ENCODE data around the gene OR2T4.

Gene OR2T4

DNA sequence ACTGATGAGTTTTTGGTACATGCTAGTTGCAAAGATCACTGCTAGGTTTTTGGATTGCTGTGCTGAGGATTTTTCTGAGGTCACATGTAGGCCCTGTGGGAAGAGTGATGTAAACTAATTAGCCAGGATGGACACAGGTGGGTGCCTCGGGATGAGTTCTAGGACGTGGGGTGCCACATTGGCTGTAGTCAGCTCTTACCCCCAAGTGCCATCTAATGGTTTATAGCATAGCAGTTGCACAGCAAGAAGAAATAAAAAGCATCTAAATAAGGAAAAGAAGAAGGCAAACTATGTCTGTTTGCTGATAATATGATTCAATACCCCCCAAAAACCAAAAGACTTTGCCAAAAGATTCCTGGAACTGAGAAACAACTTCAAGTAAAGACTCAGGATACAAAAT is 31.6 kb downstream of the OR2T4 start:
- no peak for TF ChIP-seq CTCF (IDR thresholded peaks at IDR 0.05; ENCODE audit: borderline replicate concordance, control extremely low read depth, extremely low read depth, insufficient read depth, missing control alignments)
- no peak for DNase-seq (ENCODE audit: low spot score)
- in situ Hi-C loops (cut with MboI; ENCODE audit: low sequenced_read_pairs, unreplicated experiment), result no loop called here

DNA sequence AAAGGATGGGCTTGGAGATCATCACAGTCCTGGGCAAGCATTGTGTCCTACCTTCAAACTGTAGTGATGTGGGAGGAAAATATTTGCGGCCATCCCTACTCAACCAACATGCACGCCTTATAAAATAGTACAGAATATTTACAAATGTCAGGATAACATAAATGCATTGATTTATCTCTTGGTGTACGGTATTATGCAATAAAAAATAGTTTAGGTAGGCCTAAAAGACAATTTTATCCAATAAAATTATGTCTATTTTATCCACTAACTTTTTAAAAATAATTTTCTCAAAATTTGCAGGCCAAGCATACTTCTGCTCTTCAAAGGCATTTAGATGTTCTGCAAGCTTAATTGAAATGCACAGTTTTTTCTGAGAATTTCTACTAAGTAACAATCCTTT is 41.3 kb downstream of the OR2T4 start, which contains the start of gene OR2T1:
Gene OR2T1, plus strand, starts transcription at position 301 of the 400 bp plus-strand sequence. CDS start 3,100 bp downstream, outside the sequence.
- in situ Hi-C loops (cut with MboI; ENCODE audit: low sequenced_read_pairs, unreplicated experiment), result loop anchor here (10.0 kb wide), 1 partner anchor 212 kb away; no protein-coding TSS in a partner anchor
- TF ChIP-seq CTCF (IDR thresholded peaks at IDR 0.05; ENCODE audit: borderline replicate concordance, control extremely low read depth, extremely low read depth, insufficient read depth, missing control alignments), result no peak
- DNase-seq (ENCODE audit: low spot score), result no peak

- in situ Hi-C loops (cut with MboI; ENCODE audit: low sequenced_read_pairs, unreplicated experiment), result loop anchor here (10.0 kb wide), 1 partner anchor 211 kb away; no protein-coding TSS in a partner anchor
- TF ChIP-seq CTCF (IDR thresholded peaks at IDR 0.05; ENCODE audit: borderline replicate concordance, control extremely low read depth, extremely low read depth, insufficient read depth, missing control alignments), result no peak
- DNase-seq (ENCODE audit: low spot score), result no peak
Observed at GRCh38 chr1:248404024-248404423, 42.6 kb downstream of the OR2T4 start.

DNA sequence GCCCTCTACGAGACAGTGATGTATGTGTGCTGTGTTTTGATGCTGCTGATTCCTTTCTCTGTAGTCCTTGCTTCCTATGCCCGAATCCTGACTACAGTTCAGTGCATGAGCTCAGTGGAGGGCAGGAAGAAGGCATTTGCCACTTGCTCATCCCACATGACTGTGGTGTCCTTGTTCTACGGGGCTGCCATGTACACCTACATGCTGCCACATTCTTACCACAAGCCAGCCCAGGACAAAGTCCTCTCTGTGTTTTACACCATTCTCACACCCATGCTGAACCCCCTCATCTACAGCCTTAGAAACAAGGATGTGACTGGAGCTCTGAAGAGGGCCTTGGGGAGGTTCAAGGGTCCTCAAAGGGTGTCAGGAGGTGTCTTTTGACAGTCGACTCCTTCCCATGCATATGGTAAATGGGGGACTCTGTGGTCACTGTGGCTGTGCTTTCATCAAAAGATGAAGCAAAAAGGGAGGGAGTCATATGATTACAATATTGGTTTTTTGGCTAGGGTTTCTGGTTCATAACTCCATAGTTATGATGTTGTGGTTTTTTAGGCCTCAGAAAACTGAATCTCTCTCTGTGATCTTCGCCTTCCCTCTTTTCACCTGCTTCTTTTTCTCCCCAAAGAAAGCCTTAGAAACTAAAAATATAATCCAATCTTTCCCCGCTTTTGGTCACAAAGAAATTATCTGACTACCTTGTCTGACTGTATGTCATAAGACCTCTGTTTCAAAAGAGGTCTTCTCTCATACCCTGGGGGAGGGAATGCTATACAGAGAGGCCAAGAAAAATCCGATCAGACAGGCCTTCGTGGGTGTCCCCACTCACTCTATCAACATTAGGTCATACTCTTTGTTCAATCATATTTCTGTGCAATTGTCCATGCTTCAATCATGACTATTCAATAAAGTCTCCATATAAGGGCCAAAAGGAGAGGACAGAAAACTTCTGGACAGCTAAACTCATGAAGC is 45.5 kb downstream of the OR2T4 start:
- TF ChIP-seq CTCF (IDR thresholded peaks at IDR 0.05; ENCODE audit: borderline replicate concordance, control extremely low read depth, extremely low read depth, insufficient read depth, missing control alignments), result no peak
- in situ Hi-C loops (cut with MboI; ENCODE audit: low sequenced_read_pairs, unreplicated experiment), result loop anchor here (10.0 kb wide), 1 partner anchor 208 kb away; no protein-coding TSS in a partner anchor
- no peak for DNase-seq (ENCODE audit: low spot score)
